ENCODE measurements around the gene BCR.

BCR gene

DNA sequence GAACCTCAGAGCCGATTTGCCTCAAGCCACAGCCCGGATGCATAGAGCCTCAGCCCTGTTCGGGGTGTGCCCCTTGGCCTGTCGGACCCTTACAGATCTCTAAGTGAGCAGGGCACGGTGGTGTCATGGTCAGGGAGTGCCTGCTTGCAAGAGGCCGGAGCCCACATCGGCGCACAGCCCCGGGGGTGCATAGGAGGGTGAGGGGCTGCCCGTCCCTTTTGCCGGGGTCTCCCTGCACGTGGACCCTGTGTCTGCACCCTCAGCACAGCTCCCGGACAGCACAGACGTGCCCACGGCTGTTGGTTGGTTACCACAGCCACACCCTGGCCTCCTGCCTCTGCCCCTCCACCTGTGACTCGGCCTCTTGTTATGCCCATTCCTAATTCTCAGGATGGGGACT is 28.5 kb upstream of the BCR start:
- DNase-seq (ENCODE audit: low read depth) = no peak

DNA sequence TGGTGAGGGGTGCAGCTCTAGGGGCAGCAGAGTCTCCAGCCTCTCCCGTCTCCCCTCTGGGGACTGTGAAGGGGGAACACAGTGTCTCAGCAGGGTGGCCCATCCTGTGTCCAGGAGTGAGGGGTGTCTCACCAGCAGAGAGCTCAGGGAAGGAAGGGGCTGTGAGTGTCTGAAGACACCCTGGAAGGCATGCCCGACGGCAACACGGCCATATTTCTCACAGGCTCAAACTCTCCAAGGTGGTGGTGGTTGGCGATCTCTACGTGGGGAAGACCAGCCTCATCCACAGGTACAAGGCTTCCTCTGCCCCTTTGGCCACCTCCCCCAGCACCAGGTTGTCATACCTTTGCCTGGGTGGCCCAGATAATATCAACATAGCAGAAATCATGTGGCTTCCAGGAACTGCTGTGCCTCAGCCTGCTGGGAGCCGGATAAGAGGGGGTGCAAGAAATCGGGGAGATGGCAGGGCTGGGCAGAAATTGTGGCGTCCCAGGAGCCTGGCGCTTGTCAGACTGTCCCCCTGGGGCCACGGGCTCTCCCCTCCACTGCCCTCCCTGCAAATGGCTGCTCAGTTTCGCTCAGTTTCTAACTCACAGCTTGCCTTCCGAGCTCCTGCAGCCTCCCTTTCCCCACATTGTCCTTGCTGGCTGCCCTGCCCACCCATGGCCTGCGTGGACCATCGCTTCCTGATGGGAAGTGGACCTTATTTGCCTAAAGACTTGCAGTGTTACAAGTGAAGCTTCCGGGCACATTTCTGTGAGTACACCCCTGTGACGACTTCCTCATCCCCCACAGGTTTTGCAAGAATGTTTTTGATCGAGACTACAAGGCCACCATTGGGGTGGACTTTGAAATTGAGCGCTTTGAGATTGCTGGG is 27.8 kb upstream of the BCR start:
- no peak for DNase-seq (ENCODE audit: low read depth)

DNA sequence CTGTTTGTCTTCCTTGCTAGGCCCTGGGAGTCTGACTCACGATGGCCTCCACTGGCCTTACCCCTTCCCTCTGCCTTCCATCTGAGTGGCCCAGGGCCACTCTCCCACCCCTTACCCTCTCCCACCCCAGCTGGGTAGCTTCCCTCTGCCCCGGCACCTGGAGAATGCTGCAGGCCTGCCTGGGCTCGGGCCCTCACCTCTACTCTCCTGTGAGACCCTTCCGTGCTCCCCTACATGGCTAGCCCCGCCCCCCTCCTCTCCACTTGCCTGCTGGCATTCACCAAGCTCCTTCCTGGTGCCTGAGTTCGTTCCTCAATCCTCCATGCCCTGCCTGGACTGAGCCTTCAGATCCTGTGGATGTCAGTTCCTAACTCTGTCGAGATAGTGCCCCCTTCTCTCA is 26.3 kb upstream of the BCR start:
- DNase-seq (ENCODE audit: low read depth) = no peak

DNA sequence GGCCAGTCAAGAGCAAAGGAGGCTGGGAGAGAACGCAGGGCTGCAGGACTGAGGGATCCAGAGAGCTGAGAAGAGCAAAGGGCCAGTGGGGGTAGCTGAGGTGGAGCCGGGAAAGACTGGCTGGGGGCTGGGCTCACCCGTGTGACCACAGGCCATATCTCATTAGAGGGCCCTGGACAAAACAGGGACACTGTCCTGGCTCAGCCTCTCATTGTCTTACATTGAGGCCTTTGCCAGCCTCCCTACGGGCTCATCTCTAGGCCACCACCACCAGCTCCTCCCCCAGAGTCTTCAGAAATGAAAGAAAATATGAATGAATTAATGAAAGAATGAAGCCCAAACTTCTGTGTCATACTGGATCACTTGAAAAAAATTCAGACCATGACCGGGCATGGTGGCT is 25.8 kb upstream of the BCR start:
- DNase-seq (ENCODE audit: low read depth) = no peak

DNA sequence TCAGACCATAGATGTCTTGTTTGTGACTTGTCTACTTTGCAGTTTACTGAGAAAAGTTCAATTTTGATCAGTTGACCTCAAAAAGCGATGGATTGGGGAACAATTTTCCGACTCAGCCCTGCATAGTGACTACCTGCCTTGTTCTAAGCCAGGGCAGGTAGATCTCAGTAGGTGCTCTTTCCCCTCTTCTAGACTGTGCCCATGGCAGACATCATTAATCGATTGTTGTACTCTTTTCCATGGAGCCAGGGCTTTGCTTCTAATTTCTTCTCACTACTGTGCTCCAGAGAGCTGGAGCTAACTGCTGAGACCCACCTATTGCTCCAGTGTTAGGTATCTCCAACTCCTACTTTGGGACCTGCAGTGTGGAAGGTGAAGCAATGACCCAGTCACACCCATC is 25.2 kb upstream of the BCR start:
- DNase-seq (ENCODE audit: low read depth) = no peak

DNA sequence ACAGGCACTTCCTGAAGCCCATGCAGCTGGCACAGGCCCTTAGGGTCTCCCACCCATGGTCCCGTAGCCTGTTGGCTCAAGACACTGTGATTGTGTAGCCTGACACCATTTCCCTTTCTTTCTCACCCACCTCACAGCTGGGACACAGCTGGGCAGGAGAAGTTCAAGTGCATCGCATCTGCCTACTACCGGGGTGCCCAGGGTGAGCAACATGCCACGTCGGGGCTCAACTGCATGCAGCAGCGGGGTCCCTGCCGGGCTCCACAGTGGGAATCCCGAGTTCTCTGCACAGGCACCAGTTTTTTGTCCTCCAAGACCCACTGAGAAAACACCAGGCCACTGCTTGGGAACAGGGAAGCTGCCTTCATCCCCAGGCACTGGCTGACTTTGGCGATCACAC is 24.5 kb upstream of the BCR start:
- DNase-seq (ENCODE audit: low read depth) = no peak

DNA sequence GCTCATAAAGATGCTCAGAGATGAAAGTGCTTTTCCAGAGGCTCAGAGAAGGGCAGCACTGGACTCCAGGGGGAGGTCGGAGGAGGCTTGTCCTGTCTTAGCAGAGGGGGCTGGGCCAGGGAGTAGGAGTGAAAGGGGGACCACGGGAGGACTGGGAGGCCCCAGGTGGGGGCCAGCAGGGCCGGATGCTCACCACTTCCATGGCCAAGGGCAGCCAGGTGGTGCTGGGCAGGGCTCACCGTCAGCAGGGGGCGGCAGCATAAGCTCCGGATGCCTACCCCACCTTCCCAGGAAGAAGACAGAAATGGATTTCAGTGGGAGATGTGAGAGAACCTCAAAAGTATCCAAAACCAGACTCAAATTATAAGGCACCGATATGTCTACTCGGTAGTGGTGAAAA is 24.0 kb upstream of the BCR start:
- DNase-seq (ENCODE audit: low read depth) = no peak

DNA sequence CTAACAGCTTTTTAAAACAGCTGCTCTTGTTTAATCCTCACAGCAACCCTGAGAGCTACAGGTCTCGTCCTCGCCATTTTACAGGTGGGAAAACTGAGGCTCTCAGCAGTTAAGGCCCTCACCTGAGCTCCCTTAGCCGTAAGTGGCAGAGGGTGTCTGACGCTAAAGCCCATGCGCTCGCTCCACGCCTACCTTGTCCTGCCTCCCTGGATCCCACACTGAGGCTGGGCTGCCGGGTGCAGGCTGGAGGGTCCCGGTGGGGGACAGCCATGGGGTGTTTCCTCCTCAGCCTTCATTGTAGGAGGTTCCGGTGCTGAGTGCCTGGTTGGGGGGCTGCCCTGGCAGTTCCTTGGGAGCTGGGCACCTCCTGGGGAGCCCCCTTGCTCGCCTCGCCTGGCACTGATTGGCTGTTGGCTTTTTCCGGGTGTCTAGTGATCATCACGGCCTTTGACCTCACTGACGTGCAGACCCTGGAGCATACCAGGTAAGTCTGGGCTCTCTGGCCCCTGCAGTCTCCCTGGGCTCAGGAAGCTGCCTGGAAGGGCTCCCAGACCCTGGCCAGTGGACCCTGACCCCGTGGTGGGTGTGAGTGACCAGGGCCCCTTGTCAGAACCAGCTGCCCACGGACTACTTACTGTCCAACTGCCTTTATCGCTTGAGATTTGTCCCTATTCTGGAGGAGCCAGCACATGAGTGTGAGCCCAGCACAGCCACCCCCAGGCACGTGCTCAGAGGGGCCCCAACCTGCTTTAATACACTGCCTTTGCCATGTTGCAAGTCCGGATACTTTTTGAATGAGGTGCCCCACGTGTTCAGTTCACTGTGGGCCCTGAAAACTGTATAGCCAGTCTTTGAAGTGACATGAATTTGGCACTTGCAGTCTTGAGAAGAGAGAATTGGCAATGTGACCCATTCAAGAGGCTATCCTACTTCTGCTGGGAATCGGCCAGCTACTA is 22.5 kb upstream of the BCR start:
- DNase-seq (ENCODE audit: low read depth) = no peak

DNA sequence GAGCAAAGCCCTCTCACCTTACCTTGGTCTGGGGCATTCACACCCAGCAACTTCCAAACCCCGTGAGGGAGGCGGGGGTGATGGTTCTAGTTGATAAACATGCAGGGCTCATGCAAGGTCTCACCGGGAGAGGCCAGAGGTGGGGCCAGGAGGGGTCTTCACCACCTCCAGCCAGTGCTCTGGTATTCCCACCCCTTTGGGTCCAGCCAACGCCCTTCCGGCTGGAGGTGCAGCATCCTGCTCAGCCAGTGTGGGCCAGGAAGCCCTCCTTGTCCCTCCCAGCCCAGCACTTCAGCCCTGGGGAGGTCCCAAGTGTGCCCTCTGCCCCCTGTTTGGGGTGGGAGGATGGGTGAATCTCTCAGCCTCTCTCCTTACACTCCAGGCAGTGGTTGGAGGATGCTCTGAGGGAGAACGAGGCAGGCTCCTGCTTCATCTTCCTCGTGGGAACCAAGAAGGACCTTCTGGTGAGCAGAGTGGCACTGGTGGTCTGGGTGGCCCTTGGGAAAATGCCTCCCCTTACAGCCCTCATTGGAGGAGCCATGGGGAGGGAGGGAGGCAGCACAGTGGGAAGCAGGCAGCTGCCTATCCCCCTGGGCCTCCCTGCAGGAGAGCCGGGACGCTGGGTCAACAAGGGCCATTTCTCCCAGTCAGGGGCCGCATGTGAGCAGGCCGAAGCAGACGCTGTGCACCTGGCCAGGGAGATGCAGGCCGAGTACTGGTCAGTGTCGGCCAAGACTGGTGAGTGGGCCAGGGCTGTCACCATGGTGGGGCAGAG is 21.6 kb upstream of the BCR start:
- DNase-seq (ENCODE audit: low read depth) = no peak

DNA sequence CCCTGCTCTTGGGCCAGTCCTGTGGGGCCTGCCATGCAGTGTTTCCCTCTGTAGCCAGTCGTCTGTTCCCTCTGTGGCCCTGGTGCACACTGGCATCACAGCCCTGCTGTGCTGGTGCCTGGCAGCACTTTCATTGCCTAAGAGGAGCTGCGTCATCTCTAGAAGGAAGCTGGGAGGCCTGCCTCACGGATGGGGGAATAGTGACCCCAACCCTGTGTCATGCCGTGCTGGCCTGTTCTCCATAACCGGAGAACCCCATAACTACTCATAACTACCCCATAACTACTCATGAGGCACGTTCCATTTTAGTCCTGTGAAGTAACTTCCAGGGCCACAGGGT is 21.0 kb upstream of the BCR start:
- DNase-seq (ENCODE audit: low read depth) = no peak

DNA sequence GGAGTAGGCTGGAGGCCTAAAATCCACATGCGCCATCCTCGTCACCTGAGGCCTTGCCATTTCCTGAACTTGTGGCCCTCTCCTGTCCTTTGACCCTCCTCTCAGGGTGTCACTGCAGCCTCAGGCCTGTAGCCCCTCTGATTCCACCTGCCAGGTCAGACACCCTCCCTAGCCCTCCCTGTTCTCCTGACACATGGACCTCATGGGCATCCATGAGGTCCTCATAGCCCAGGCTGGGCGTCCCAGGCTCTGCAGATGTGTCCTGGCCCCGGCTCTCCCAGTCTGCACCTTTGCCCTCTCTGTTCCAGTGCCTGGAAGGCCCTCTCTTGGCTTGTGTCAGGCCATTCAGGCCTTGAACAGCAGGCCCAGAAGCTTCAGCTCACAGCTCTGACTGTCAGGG is 19.3 kb upstream of the BCR start:
- no peak for DNase-seq (ENCODE audit: low read depth)

DNA sequence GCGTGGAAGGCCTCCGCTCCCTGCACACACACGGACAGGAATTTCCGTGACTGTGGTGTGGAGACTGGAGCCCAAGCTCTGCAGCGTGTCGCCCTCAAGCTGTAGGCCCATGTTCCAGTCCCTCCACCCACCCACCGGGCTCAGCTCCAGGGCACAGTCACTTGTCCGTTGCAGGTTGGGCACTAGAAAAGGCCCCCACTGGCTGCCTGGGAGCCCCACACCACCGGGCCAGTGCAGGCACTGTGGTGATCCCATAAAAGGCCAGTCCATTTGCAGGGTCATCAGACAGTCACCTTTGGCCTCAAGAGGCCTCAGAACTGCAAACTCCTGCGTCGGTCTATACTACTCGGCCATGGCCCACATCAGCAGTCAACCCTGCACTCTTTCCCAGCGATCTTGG is 18.7 kb upstream of the BCR start:
- no peak for DNase-seq (ENCODE audit: low read depth)

DNA sequence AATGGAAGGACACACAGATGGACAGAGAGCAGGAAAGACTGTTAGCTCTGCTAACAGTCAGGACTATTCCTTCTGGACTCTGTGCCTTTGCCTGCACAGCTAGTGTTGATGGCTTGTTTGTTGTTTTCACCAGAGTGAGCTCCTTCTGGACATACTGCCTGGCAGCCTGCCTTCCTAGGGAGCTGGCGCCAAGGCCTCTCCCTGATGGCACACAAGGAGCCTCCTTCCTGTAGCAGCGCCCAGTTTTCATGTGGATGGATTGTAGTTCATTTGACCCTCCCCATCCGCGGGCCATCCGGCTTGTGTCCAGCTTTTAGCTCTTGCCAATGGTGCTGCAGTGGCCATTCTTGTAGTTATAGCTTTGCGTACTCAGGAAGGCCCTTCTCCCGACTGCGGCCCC is 16.6 kb upstream of the BCR start:
- DNase-seq (ENCODE audit: low read depth) = no peak

DNA sequence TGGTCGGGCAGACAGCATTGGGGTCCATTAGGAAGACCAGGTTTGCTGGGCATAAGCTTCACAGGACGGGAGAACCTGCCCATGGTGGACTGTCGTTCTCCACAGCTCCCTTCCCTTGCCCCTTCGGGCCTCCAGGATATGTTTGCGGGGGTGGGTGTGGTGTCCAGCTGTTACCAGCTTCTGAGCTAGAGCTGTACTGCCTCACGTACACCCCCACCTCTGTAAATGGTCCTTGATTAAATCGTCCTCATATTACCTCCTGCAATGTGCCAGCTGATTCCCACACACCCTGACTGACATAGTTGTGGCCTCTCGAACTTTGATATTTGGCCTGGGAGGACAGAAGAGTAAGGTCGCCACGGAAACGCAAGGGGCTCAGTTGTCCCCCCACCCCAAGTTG is 16.2 kb upstream of the BCR start:
- no peak for DNase-seq (ENCODE audit: low read depth)

DNA sequence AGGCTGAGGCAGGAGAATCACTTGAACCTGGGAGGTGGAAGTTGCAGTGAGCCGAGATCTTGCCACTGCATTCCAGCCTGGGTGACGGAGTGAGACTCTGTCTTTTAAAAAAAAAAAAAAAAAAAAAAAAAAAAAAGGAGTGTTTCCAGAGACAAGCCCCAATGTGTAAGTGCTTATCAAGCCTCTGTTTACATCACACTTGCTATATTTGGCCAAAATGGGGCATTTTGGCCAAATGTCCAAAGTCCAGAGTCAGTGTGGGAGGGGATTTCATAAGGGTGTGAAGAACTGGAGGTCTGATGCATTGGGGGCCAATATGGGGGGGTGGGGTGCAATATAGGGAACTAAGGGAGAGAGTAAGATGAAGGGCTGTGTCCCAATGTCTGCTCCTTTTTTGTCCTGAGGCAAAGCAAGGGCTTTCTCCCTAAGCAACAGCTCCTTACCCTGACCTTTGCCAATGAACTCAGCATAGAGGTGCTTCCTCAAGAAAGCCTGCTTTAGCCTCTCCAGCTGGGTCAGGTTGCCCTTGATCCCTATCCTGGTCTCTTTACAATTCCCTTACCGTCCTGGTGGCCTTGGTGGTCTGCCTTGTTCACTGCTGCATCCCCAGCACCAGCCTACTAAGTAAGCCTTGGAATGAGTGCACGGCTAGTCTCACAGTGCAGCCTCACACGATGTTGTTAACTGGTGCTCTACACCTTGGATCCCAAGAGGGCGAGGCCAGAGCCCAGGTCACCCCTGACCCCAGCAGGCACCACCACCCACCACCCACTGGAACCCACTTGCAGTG is 14.1 kb upstream of the BCR start:
- DNase-seq (ENCODE audit: low read depth) = no peak

DNA sequence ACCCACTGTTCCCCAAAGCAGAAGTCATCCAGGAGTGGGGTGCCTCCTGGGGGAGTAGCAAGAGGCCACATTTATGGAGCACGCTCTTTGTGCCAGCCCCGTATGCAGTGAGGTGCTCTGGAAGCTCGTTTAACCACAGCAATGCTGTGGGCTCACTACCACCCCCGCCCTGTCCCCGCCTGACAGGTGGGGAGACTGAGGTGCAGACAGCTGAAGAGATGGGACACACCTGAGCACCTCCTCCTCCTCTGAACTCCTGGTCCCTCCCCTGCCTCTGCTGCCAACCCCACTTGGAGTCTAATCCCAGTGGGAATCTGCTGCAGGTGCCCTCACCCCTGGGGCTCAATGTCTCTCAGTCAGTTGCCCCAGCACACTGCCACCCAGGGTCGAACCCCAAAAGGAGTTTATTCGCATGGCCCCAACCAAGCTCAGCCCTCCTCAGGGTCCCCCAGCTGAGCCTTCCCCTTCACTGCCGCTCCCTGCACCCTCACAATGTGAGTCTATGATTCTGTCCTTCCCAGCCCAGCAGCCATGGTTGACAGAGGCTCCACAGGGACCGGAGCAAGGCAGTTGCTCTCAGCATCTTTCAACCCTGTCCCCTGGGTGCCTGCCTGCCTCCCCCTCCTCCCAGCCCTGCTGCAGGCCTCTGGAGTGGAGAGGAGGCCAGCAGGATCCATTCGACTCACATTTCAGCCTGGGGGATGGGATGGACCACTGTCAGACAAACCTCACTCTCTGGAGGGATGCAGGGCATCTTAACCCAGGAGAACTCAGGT is 13.3 kb upstream of the BCR start:
- DNase-seq (ENCODE audit: low read depth) = no peak

DNA sequence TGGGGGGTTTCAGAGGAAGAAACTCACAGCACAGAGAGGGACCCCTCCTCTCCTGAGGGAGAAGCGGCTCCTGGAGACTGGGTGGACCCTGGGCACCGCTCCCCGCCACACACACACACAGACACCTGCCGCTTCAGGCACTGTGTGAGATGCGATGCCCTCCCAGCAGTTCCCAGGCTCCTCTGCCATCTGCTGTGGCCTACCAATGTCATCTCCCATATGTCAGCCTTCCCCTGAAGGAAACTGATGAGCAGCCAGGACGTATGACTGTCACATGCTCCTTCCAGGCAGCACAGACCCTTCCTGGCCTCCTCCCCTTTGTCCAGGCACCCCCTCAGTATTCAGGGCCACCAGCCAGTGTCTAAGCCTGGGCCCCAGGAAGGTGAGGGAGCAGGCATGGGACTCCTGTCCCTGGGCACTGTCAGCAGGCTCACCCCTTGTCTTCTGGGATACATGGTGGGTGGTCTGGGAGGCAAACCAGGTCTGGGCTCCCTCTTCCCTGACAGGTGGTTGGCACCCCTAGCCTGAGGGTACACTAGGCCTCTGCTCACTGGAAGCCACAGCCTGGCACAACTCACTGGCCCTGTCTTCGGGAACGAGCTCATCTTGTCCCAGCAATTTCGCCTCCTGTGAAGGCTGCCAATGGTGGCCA is 11.8 kb upstream of the BCR start:
- DNase-seq (ENCODE audit: low read depth) = no peak

DNA sequence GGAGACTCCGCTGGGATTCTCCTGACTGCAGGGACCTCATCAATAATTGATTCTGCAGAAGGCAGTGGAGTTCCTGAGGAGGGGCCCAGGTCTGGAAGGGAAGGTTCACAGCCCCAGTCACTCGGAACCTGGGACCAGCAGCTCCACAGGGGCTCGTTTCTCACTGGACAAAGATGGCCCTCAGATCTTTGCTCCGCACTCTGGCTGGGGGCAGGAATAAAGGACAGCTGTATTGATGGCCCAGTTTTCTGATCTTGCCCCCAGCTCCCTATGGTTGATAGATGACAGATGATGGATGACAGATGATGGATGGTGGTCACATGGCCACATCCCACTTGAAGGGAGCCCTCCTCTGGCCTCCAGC is 11.3 kb upstream of the BCR start:
- DNase-seq (ENCODE audit: low read depth) = no peak

DNA sequence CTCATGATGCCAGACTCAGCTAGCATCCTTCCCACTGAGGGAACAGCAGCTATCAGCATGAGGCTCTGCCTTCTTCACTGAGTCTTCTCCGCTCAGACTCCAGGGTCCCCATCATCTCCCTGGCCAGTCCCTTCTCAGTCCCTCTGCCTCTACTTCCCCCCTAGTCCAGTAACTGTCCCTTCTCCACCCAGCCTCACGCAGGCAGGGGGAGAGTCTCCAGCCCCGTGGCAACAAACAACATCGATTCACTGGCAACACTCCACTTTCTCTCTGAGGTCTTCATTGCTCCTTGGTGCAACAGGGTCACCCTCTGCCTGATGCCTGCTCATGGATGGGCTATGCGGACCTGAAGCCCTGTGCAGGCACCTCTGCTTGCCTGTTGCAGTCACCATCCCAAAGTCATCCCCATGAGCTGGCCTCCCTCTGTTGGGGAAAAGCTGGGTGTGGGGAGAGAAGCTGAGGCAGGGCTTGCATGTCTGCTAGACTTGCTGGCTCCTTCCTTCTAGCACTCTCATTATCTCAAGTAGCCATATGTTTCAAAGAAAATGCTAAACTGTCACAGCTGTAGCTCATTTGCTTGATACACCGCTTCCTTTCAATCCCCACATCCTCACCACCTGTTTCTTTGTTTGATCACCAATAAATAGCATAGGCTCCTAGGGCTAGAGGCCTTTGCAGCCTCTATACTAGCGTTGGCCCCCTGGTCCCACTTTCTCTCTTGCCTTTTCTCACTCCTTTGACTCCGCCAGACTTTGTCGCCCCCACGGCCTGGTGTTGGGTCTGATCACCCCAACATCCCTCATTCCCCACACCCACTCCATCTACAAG is 4.3 kb upstream of the BCR start:
- no peak for DNase-seq (ENCODE audit: low read depth)

DNA sequence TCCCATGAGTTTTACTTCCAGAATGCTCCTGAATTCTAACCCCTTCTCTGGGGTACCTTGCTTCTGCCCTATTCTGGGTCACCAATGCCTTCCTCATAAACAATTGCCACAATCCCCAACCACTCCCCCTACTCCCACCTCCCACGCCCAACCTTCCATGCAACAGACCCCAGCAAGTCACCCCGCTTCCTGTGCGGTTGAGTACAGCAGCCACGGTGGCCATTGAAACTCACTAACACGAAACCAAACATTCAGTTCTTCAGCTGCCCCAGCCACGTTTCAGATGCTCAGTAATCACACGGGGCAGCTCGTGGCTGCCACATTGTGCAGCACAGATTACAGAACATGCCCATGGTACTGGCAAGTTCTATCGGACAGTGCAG is 3.7 kb upstream of the BCR start:
- no peak for DNase-seq (ENCODE audit: low read depth)
